Measurements from ENCODE around the gene SCARF1.

The SCARF1 gene

DNA sequence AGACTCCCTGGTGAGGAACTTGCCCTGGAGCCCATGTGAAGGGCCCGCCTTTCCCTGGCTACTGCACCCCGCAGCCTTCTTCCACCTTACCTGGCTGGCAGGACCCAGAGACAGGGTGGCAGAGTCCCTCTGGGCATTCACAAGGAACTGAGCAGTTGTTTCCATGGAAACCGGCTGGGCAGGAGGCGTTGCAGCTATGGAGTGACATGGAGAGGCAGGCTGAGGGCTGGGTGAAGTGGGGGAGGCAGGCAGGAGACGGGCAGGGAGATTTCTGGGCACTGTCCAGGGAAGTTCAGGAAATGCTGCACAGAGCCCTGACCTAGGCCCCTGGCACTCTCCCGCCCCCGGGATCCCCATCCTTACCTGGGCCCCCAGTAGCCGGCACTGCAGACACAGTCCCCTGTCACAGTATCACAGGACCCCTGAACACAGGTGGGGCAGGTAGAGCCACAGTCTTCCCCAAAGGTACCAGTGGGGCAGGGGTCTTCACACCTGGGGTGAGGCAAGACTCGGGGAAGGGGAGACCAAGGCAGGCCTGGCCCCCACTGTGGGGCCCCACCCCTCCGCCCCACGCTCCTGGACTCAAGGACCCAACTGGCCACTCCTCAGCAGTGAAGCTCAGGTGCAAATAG, 5.9 kb downstream of the SCARF1 start:
- Mint-ChIP-seq H3K9me3 (no peaks in the 10 kb centered on the region), H3K4me3 (no peak overlapping the region), H3K27ac (no peak overlapping the region), H3K36me3 (ENCODE audit: low read depth) (peaks cover 3% of the 10 kb centered on the region), H3K27me3 (no peaks in the 10 kb centered on the region), H3K4me1 (ENCODE audit: low read depth) (peaks cover 12% of the 10 kb centered on the region)

DNA sequence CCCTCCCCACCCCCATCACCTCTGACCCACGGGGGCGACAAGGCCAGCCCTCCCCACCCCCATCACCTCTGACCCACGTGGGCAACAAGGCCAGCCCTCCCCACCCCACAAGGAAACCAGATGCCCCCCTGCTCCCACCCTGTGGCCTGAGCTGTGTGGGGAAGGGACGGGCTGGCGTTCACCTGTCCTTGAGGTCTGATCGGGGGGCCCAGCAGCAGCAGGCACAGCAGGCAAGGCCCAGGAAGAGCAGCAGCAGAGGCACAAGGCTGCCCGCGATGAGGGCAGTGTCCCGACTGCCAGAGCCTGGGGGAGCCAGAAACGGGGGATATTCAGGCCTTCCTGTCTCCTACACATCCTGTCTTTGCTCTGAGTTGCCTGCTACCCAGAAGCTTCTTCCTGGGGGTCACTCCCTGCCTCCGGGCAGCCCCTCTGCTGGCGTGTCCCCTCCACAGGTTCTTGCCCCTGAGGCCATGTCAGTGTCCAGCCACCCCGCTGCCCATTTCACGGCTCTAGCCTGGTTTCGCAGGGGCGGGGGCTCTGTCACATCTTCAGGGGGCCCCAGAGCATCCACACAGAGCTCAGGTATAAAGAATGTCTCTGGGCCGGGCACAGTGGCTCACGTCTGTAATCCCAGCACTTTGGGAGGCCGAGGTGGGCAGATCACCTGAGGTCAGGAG, 6.8 kb downstream of the SCARF1 start:
- no peaks in the 10 kb centered on the region for H3K9me3 Mint-ChIP-seq
- H3K4me1 Mint-ChIP-seq (ENCODE audit: low read depth): peaks cover 3% of the 10 kb centered on the region
- H3K27ac Mint-ChIP-seq: no peak overlapping the region
- no peaks in the 10 kb centered on the region for H3K27me3 Mint-ChIP-seq
- H3K4me3 Mint-ChIP-seq: no peak overlapping the region
- peaks cover 3% of the 10 kb centered on the region for H3K36me3 Mint-ChIP-seq (ENCODE audit: low read depth)

DNA sequence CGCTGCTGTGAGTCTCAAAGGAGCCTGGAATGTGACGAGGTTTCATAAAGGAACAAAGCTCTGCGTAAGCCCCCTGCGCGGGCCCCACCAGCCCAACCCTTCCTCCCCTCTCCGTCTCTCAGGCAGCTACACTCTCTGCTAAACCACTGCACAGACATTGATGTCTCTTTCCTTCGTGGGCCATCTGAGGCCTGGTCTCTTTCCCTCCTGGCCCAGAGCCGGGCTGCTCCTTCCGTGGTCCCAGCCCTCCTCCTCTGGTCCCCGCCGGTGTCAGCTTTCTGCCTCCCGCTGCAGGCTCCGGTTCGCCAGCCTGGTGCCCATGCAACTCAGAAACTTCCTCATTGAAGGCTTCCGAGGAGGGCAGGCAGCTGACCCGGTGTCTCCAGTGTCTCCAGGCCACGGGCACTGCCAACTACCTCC, 7.4 kb downstream of the SCARF1 start:
- Mint-ChIP-seq H3K27ac (no peak overlapping the region), H3K27me3 (no peaks in the 10 kb centered on the region), H3K4me3 (no peak overlapping the region), H3K9me3 (no peaks in the 10 kb centered on the region), H3K4me1 (ENCODE audit: low read depth) (peaks cover 3% of the 10 kb centered on the region), H3K36me3 (ENCODE audit: low read depth) (peaks cover 3% of the 10 kb centered on the region)

DNA sequence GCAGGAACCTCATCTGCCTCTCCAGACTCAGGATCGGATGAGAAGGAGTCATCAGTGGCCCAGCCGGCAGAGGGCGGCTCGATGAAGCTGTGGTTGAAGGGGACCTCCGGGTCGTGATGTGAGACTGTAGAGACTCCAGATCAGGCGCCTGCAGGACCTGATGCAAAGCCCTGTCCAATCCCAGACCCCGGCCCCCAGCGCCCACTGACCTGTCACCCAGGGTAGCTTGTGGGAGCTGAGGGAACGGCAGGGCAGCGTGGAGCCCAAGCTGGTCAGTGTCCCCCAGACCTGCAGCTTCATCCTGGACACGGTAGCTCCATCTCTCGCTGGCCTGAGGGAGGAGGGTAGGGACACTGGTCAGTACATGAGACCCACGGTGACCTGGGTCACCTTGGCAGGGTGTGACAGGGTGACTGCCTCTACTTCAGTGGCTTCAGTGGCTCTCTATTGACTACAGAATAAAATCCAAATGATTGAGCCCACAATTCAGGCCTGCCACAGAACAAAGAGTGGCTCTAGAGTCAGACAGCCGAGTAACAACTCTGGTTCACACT, 8.7 kb downstream of the SCARF1 start:
- Mint-ChIP-seq H3K27ac (no peak overlapping the region), H3K4me3 (no peak overlapping the region), H3K9me3 (no peaks in the 10 kb centered on the region), H3K4me1 (ENCODE audit: low read depth) (peaks cover under 1% of the 10 kb centered on the region), H3K27me3 (no peaks in the 10 kb centered on the region), H3K36me3 (ENCODE audit: low read depth) (peaks cover 3% of the 10 kb centered on the region)

DNA sequence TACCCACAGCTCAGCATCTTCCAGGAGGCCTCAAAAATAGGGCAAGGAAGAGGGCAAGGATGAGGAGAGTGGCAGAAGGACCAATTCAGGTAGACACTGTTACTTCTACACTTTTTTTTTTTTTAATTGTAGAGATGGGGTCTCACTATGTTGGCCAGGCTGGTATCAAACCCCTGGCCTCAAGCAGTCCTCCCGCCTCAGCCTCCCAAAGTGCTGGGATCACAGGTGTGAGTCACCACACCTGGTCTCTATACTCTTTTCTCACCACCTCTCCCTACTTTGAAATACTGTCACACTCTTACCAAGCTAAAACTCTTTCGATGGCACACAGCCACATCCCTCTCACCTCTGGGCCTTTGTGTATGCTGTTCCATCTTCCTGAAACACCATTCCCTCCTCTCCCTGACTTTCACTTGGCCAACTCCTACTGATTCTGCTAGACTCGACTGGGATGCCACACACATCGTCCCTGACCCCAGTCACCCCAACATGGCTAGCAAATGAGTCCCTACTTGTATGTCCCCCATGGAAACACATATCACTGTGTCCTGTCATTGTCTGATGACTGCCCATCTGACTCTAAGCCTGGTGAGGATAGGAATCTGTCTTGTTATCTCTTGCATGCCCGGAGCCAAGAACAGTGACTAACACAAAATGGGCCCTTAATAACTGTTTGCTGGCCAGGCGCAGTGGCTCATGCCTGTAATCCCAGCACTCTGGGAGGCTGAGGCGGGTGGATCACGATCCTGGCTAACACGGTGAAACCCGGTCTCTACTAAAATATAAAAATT, 9.7 kb downstream of the SCARF1 start:
- Mint-ChIP-seq H3K36me3 (ENCODE audit: low read depth) (peaks cover 3% of the 10 kb centered on the region), H3K9me3 (no peaks in the 10 kb centered on the region), H3K27ac (peak overlapping the region; percentile 4), H3K27me3 (peaks cover 4% of the 10 kb centered on the region), H3K4me1 (ENCODE audit: low read depth) (peaks cover 5% of the 10 kb centered on the region), H3K4me3 (no peak overlapping the region)

DNA sequence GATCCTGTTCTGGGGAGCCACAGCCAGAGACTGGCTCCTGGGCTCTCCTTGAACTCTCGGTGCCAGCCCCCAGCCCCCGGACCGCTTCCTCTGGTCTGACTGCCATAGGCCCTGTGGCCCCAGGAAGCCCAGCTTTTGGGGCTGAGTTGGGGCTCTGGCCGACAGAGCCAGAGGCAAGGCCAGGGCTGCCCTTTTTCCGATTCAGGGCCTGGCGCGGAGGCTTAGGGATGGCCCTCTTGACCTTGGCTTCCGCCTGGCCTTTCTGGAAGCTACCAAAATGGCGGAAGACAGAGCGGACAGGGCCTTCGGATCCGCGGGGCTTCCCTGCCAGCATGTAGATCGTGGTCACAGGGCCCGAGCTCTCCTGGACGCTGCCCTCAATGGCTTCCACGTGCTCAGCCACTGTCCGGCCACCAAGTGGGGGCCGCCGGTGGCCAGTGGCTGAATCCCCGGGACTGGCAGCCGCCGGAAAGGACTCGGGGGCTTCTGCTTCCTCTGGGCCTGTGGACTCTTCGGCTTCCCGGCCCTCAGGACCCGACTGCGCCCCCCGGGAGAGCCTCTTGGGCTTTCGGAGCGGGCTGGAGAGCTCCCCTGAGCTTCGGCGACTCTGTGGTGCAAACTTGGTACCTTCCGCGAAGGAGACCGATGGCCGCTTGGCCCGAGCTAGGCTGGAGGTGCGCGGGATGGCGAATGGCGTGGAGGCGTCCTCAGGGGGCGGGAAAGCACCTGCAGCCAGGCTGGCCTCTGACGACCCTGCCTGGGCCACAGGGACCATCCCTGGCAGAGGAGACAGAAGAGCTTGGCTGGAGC, 10.5 kb downstream of the SCARF1 start:
- peaks cover 8% of the 10 kb centered on the region for H3K4me1 Mint-ChIP-seq (ENCODE audit: low read depth)
- H3K9me3 Mint-ChIP-seq: no peaks in the 10 kb centered on the region
- peaks cover 3% of the 10 kb centered on the region for H3K36me3 Mint-ChIP-seq (ENCODE audit: low read depth)
- peaks cover 4% of the 10 kb centered on the region for H3K27me3 Mint-ChIP-seq
- H3K4me3 Mint-ChIP-seq: no peak overlapping the region
- no peak overlapping the region for H3K27ac Mint-ChIP-seq

DNA sequence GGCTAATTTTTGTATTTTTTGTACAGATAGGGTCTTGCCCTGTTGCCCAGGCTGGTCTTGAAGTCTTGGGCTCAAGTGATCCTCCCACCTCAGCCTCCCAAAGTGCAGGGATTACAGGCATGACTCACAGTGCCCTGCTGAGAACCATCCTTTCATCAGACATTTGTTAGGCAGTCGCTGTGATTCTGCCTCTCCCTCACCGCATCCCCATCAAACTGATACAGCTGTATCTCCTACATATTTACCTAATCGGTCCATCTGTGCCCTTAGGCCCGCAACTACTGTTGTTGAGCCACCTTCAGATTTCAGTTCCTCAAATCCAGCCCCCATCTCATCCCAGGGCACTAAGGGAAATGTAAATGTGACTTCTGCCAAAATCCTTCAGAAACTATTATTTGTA, 14.9 kb downstream of the SCARF1 start:
- Mint-ChIP-seq H3K4me3 (no peak overlapping the region), H3K36me3 (ENCODE audit: low read depth) (no peaks in the 10 kb centered on the region), H3K27ac (no peak overlapping the region)

DNA sequence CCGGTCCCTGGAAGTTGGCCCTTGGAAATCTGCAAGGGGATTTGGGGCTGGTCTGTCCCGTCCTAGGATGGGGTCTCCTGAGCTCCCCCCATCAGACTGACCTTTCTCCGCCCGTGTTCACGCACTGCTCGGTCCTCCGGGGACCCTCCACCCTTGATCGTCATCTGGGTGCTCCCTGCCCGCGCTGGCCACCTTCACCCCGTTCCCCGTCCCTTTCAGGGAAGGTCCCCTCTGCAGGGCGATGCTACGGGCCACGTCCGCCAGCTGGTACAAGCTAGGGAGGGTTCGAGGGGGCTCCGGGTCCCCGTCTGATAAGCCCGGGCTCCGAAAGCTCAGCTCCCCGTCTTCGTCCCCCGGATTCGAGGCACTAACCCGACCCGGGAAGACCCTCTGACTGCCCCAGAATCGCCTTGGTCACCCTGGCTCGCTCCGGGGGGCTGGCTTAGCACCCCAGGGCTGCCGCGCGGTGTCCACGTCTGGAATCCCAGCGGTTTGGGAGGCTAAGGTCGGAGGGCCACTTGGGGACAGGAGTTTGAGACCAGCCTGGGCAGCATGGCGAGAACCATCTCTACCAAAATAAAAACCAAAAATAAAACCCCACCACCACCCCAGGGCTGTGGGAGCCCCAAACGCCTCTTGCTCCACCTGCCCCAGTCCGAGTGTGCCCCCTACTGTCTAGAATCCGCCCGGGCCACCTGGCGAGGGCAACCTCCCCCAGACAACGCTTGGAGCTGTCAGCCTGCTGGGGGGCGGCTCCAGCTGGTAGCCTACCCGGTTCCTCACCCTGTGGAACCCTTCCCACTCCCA, 15.8 kb downstream of the SCARF1 start:
- Mint-ChIP-seq H3K27me3 (peaks cover 11% of the 10 kb centered on the region), H3K9me3 (no peaks in the 10 kb centered on the region), H3K4me1 (ENCODE audit: low read depth) (peaks cover 27% of the 10 kb centered on the region), H3K4me3 (peak overlapping the region; percentile 77), H3K27ac (no peak overlapping the region), H3K36me3 (ENCODE audit: low read depth) (no peaks in the 10 kb centered on the region)

More for the DNA sequence above, 14.9 kb downstream of the SCARF1 start:
- Mint-ChIP-seq H3K27me3 (peaks cover 11% of the 10 kb centered on the region), H3K4me1 (ENCODE audit: low read depth) (peaks cover 24% of the 10 kb centered on the region), H3K9me3 (no peaks in the 10 kb centered on the region)

DNA sequence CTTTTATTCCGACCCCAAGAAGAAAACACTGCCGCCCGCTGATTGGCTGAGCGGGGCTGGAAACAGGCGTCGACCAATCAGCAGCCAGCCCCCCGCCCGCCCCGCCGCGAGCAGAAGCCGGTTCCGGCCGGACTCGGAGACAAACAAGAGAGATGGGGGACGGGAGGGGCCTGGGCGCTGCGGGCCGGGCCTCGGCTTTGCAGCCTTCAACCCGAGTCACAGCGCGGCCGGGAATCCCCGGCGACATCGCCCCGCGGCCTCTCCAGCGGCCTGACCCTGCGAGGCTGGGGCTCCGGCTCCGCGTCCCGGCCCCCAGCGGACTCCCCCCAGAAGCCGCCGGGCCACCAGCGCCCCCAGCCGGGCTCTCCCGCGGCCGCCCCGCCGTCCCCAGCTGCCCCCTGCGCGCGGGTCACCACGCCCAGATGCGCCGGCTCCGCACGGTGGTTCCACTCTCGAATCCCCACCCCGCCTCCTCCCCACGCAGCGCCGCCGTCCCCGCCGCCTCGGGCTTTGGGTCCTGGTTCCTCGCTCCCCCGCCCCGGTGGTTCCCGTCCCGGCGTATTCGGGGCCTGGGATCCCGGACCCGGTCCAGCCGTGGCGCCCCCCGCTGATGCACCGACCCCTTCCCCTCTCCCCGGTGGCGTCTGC, 16.6 kb downstream of the SCARF1 start:
- Mint-ChIP-seq H3K4me3 (peak overlapping the region; percentile 89), H3K27ac (peak overlapping the region; percentile 93), H3K27me3 (peaks cover 11% of the 10 kb centered on the region), H3K36me3 (ENCODE audit: low read depth) (no peaks in the 10 kb centered on the region), H3K9me3 (no peaks in the 10 kb centered on the region), H3K4me1 (ENCODE audit: low read depth) (peaks cover 27% of the 10 kb centered on the region)

DNA sequence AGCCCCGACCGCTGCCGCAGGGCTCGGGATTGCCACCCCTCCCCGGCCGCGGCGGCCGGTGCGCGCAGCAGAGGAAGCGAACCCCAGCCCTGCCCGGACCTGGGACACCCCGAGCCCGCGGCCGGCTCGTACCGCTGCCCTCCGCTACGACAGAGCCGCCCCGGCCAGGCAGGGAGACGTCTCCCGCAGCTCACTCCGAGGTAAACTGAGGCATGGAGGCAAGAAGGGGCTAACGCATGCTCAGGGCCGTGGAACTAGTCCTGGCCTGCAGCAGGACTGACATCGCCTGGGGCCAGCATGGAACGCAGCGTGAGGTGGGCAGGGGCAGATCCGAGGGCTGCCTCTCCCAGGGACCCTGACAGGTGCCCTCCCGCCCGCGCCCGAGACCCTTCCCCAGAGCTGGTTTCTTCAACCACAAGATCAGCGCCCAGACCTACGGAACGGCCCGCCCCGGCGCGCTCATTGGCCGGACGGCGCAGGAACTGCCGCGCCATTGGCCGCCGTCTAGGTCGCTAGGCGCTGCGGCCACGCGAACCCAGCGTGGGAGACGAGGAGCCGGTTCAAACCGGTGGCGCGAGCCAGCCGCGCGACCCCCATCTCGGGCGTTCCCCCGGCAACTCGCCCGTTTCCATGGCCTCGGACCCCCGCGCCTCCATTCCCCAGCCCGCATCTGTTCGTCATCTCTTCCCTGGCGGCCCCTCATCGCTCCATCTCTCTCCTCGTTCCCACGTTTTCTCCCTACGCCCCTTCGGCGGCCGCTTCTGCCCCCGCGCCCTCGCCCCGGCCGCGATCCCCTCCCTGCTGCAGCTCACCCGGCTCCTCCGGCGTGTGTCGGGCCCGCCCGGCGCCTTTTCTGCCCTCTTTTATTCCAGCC, 17.3 kb downstream of the SCARF1 start, which contains the start of gene SLC43A2:
Gene SLC43A2 (minus strand): TSS at position 853 of the 874 bp plus-strand sequence. CDS start 960 bp downstream, outside the sequence.
- peaks cover 27% of the 10 kb centered on the region for H3K4me1 Mint-ChIP-seq (ENCODE audit: low read depth)
- H3K9me3 Mint-ChIP-seq: no peaks in the 10 kb centered on the region
- H3K36me3 Mint-ChIP-seq (ENCODE audit: low read depth): no peaks in the 10 kb centered on the region
- peak within 1 kb of the TSS; percentile 89 for H3K4me3 Mint-ChIP-seq
- peak within 1 kb of the TSS; percentile 93 for H3K27ac Mint-ChIP-seq
- H3K27me3 Mint-ChIP-seq: peaks cover 11% of the 10 kb centered on the region

DNA sequence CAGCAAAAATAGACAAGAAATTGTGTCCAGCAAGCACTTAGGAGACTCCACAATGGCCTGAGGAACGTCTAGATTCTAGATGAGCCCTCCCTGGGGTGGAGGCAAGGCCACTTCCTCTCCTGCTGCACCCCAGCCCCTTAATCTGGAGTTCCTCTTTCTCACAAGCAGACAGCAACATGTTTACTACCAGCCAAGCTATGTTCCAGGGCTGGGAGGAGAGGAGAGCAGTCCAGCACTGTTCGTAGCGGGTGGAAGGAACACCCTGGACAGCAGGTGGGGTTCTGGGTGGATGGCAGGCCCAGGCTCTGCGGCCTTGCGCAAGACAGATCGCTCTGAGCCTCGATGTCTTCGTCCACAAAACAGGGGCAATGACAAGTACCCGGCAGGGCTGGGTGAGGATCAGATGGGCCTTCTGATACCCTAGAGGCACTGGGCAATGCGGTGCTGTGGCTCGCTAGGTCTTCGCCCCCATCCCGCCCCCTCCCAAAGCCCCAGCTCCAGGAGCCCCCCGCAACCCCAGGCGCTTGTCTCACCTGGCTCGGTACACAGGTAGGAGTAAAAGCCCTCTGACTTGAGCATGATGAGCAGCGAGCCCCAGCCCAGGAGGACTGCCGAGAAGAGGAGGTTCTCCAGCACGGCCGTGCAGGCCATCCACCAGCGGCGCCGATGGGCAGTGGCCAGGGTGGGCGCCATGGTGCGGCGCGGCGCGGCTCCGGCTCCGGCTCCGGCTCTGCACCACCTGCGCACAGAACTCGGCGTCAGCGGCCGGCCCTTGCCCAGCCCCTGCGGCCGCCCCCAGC, 18.1 kb downstream of the SCARF1 start:
- H3K4me3 Mint-ChIP-seq: peak overlapping the region; percentile 79
- H3K9me3 Mint-ChIP-seq: no peaks in the 10 kb centered on the region
- H3K36me3 Mint-ChIP-seq (ENCODE audit: low read depth): no peaks in the 10 kb centered on the region
- no peak overlapping the region for H3K27ac Mint-ChIP-seq
- peaks cover 27% of the 10 kb centered on the region for H3K4me1 Mint-ChIP-seq (ENCODE audit: low read depth)
- peaks cover 11% of the 10 kb centered on the region for H3K27me3 Mint-ChIP-seq

DNA sequence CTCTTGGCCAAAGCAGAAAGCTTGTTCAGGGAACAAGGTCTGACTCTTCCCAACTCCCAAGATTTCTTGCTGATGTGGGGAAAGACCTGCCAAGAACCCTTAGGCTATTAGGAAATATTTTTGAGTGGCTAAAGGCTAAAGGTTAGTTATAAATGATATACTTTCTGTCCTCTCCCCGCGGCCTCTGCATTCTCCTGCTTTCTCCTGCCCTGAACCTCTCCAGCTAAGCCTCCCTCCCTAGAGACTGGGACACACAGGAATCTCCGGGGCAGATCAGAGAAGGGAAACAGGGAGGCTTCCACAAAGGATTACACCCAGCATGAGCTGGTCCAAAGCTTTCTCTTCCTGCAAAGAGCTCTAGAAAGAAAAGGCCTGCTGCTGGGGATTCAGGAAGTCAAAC, 19.2 kb downstream of the SCARF1 start:
- peaks cover 22% of the 10 kb centered on the region for H3K4me1 Mint-ChIP-seq (ENCODE audit: low read depth)
- H3K4me3 Mint-ChIP-seq: peak overlapping the region; percentile 79
- no peaks in the 10 kb centered on the region for H3K36me3 Mint-ChIP-seq (ENCODE audit: low read depth)
- peaks cover 8% of the 10 kb centered on the region for H3K27me3 Mint-ChIP-seq
- no peak overlapping the region for H3K27ac Mint-ChIP-seq
- H3K9me3 Mint-ChIP-seq: no peaks in the 10 kb centered on the region

Measured in stimulated activated naive CD8-positive, alpha-beta T cell treated with anti-CD3 and anti-CD28 coated beads, Interleukin-15, Interleukin-2, amounts not matched to agents 100 ng/mL and 50 ng/mL, for 24 hours (primary cell).